Trophoblast cell (in vitro differentiated cells and primary cell): Measurements from ENCODE around the gene CSGALNACT2.
A peak's percentile ranks its signal among the peaks of the same experiment; 100 is the strongest.

ENCODE experiments used
- DNase-seq, 2 donors: peaks; one replicate each; pipeline ENCODE4 v3.0.0-alpha.2; 2016
- H2AFZ ChIP-seq: 2 replicates; pipeline ENCODE4 v1.6.1; 2013; ENCODE audit warnings: low read length, moderate library complexity, mild to moderate bottlenecking; ENCODE audit not compliant: insufficient read depth, poor library complexity
- H2AK5ac ChIP-seq: 2 replicates; pipeline ENCODE4 v1.6.1; 2013; ENCODE audit warnings: mild to moderate bottlenecking, low read length
- H2BK120ac ChIP-seq: 2 replicates; pipeline ENCODE4 v1.6.1; 2013; ENCODE audit warnings: low read length, mild to moderate bottlenecking, moderate library complexity; ENCODE audit not compliant: insufficient read depth, poor library complexity
- H2BK12ac ChIP-seq: 2 replicates; pipeline ENCODE4 v1.6.1; 2013; ENCODE audit warnings: mild to moderate bottlenecking, low read length, moderate library complexity
- H2BK5ac ChIP-seq: 2 replicates; pipeline ENCODE4 v1.6.1; 2013; ENCODE audit warnings: low read length, low read depth, moderate library complexity, mild to moderate bottlenecking; ENCODE audit not compliant: poor library complexity
- H3K14ac ChIP-seq: 2 replicates; pipeline ENCODE4 v1.6.1; 2013; ENCODE audit warnings: mild to moderate bottlenecking, low read length
- H3K18ac ChIP-seq: 2 replicates; pipeline ENCODE4 v1.6.1; 2013; ENCODE audit warnings: mild to moderate bottlenecking, low read length
- H3K23ac ChIP-seq: 2 replicates; pipeline ENCODE4 v1.6.1; 2013; ENCODE audit warnings: low read length
- H3K27ac ChIP-seq: 2 replicates; pipeline ENCODE4 v1.5.1; 2013; ENCODE audit warnings: low read depth, mild to moderate bottlenecking, inconsistent platforms, low read length, moderate library complexity
- H3K27me3 ChIP-seq: 2 replicates; pipeline ENCODE4 v1.6.1; 2013; ENCODE audit warnings: inconsistent platforms, mild to moderate bottlenecking, low read length, moderate library complexity; ENCODE audit not compliant: insufficient read depth
- H3K36me3 ChIP-seq, 2 experiments: 1 replicate in 1 of 2; 2 replicates in 1 of 2; pipeline ENCODE4 v1.6.1; 2013; ENCODE audit warnings: low read length in 2 of 2, mild to moderate bottlenecking in 2 of 2, moderate library complexity in 1 of 2; ENCODE audit not compliant: insufficient read depth in 2 of 2, control insufficient read depth in 1 of 2
- H3K4ac ChIP-seq: 2 replicates; pipeline ENCODE4 v1.6.1; 2013; ENCODE audit warnings: low read depth, mild to moderate bottlenecking, low read length, moderate library complexity
- H3K4me1 ChIP-seq, 2 experiments: 1 replicate in 1 of 2; 2 replicates in 1 of 2; pipeline ENCODE4 v1.6.1; 2013; ENCODE audit warnings: low read length in 2 of 2, mild to moderate bottlenecking in 2 of 2, moderate library complexity in 1 of 2; ENCODE audit not compliant: insufficient read depth in 2 of 2, control insufficient read depth in 1 of 2
- H3K4me2 ChIP-seq: 2 replicates; pipeline ENCODE4 v1.6.1; 2013; ENCODE audit warnings: inconsistent platforms, mild to moderate bottlenecking, low read length, moderate library complexity
- H3K4me3 ChIP-seq: 2 replicates; pipeline ENCODE4 v1.5.1; 2013; ENCODE audit warnings: mild to moderate bottlenecking, low read depth, low read length, inconsistent platforms
- H3K79me1 ChIP-seq: one replicate; pipeline ENCODE4 v1.6.1; 2013; ENCODE audit warnings: low read length
- H3K79me2 ChIP-seq: 2 replicates; pipeline ENCODE4 v1.6.1; 2013; ENCODE audit warnings: low read length, mild to moderate bottlenecking; ENCODE audit not compliant: control insufficient read depth, insufficient read depth, poor library complexity
- H3K9ac ChIP-seq: 2 replicates; pipeline ENCODE4 v1.6.1; 2013; ENCODE audit warnings: mild to moderate bottlenecking, low read length
- H3K9me3 ChIP-seq: 2 replicates; pipeline ENCODE4 v1.6.1; 2013; ENCODE audit warnings: low read depth, mild to moderate bottlenecking, control low read depth, inconsistent platforms, low read length; ENCODE audit not compliant: insufficient read depth
- H4K12ac ChIP-seq: 2 replicates; pipeline ENCODE4 v1.6.1; 2013; ENCODE audit warnings: low read depth, mild to moderate bottlenecking, low read length, moderate library complexity
- H4K8ac ChIP-seq: 2 replicates; pipeline ENCODE4 v1.6.1; 2013; ENCODE audit warnings: low read depth, mild to moderate bottlenecking, low read length, moderate library complexity
- H4K91ac ChIP-seq: one replicate; pipeline ENCODE4 v1.6.1; 2013; ENCODE audit warnings: low read depth, mild to moderate bottlenecking, low read length, moderate library complexity
- WGBS: extraction: QIAGEN DNeasy Blood & Tissue Kit; methylation state at CpG from one replicate; pipeline ENCODE4 v1.1.7; 2013; ENCODE audit warnings: missing lambda C conversion rate; ENCODE audit not compliant: insufficient read length, insufficient coverage; ENCODE audit errors: extremely low coverage; 5-methylcytosine and 5-hydroxymethylcytosine counted together

Gene CSGALNACT2

DNA sequence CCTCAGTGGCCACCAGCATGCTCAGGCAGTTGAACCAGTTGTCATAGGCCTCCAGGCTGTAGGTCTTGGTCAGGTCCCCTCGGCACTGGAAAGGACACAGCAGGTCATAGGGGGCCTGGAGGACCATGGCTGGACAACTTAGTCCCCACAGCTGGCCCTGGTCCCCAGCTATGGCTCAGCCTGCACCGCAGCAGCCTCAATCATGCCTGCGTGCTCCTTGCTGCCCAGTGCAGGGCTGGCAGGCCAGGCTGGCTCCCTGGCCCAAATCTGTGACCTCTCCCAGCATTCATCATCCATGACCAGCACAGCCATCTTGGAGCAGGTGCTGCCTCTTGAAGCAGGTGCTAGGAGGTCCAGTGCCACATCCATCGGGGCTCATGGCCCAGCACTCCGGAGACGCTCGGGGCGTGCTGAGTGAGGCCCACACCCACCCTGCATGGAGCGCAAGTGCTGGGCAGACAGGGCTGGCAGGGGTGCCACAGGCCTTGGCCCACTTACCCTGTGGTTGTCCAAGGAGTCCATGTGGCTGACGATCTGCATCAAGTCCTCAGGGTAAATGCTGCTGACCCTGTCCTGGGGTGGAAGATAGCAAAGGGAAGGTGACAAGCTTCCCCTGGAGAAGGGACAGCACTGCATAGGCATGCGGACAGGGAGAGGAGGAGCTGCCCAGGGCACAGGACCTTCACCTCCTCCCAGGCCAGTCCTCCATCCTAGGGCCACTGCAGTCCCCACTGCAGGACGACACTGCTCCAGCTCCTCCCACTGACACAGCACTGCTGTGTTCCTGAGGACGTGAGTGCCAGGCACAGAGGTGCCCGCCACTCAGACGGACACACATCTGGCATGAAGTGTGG is 61.7 kb downstream of the CSGALNACT2 start:
- H3K4me1 ChIP-seq = peaks cover 8 to 10% of the 10 kb centered on the region in 2 experiments
- no CpG with 5 or more reads among the region's 15 CpGs for WGBS

DNA sequence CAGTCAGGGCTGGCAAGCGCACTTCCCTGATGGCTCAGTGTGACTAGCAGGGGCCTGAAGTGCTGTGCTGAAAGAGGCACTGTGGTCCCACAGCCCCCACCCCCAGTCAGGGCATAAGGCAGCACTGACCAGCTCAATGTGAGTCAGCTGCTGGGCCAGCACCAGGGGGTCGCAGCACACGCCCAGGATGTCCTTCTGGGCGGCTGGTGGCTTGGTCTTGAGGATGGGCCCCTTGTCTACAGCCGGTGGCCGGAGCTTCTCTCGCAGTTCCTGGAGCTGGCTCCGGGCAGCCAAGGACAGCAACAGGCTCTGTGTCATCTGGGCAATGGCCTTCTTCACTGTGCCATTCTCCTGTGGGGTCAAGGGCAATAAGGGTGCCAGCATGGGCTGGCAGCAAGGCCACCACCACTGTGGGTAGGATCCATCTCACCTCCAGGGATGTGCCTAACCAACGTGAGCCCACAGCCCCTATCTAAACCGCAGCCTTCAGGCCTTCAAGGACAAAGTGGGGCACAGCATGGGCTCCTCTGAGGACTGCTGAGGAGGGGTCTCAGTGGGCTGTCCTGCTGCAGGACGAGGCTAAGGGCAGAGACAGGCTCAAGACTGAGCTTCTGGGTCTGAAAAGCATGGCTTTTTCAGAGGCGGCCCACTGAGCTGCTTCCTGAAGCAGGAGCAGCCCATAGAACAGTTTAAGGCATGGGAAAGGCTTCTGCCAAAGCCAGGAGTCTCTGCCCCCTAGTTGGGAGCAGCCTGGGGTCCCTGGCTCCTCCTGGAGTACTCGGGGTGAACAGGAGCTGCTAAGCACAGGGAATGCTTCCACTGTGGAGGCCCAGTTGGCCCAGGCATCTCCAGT is 62.5 kb downstream of the CSGALNACT2 start:
- H2BK5ac ChIP-seq = no peak overlapping the region
- whole genome bisulfite sequencing = no CpG with 5 or more reads among the region's 13 CpGs

More for the DNA sequence above, 61.7 kb downstream of the CSGALNACT2 start:
- Histone ChIP-seq H2BK12ac (no peak overlapping the region), H2BK120ac (no peak overlapping the region), H2BK5ac (no peak overlapping the region), H3K4ac (no peak overlapping the region), H3K14ac (no peak overlapping the region), H4K12ac (no peak overlapping the region), H4K91ac (no peak overlapping the region), H3K27ac (no peak overlapping the region), H3K79me1 (no peaks in the 10 kb centered on the region), H3K9me3 (no peaks in the 10 kb centered on the region), H3K36me3 (no peaks in the 10 kb centered on the region), H2AFZ (no peak overlapping the region), H4K8ac (no peak overlapping the region), H3K27me3 (no peaks in the 10 kb centered on the region), H3K23ac (no peak overlapping the region), H3K4me2 (no peak overlapping the region), H3K18ac (no peak overlapping the region), H2AK5ac (no peak overlapping the region), H3K79me2 (no peaks in the 10 kb centered on the region), H3K9ac (no peak overlapping the region), H3K4me3 (no peak overlapping the region)
- no peak for DNase-seq

DNA sequence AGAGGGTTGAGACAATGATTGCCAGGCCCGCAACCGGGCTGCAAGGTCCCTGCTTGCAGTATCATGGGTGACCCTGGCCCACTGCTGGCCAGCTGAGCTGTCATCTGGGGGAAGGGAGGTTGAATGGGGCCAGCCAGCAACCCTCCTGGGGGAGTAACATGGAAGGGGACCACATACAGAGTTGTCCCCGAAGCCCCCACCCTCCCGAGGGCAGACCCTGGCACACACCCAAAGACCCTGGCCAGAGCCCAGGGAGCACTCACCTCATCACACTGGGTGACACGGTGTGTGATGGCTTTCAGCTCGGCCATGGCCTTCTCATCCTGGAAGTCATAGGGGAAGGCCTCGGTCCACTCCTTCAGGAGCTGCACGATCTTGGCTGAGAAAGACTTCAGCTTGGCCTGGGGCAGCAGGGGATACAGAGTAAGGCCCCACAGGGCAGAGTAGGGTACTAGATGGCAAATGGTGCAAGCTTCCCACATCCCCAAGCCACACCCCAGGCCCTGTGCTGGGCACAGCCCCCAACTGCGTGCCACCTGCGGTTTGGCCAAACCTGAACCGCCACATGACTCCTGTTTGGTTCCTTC is 63.4 kb downstream of the CSGALNACT2 start:
- Histone ChIP-seq H3K4me1 (peaks cover 8 to 10% of the 10 kb centered on the region in 2 experiments), H2AK5ac (no peak overlapping the region), H3K9ac (no peak overlapping the region), H3K23ac (no peak overlapping the region), H2BK12ac (no peak overlapping the region), H3K79me1 (no peaks in the 10 kb centered on the region), H2AFZ (no peak overlapping the region), H3K27me3 (no peaks in the 10 kb centered on the region), H3K4ac (no peak overlapping the region), H3K9me3 (no peaks in the 10 kb centered on the region), H4K12ac (no peak overlapping the region), H3K36me3 (no peaks in the 10 kb centered on the region), H4K8ac (no peak overlapping the region), H3K4me2 (no peak overlapping the region), H3K79me2 (no peaks in the 10 kb centered on the region), H4K91ac (no peak overlapping the region), H2BK120ac (no peak overlapping the region), H3K4me3 (no peak overlapping the region), H3K27ac (no peak overlapping the region), H3K18ac (no peak overlapping the region), H3K14ac (no peak overlapping the region), H2BK5ac (no peak overlapping the region)
- WGBS = no CpG with 5 or more reads among the region's 11 CpGs
- DNase-seq = no peak

More for the DNA sequence above, 62.5 kb downstream of the CSGALNACT2 start:
- no peak overlapping the region for H3K18ac ChIP-seq
- no peak overlapping the region for H3K4ac ChIP-seq
- no peak overlapping the region for H4K91ac ChIP-seq
- H3K36me3 ChIP-seq = no peaks in the 10 kb centered on the region
- H3K4me3 ChIP-seq = no peak overlapping the region
- H3K9ac ChIP-seq = no peak overlapping the region
- no peak overlapping the region for H4K12ac ChIP-seq
- H2BK120ac ChIP-seq = no peak overlapping the region
- no peak overlapping the region for H2AFZ ChIP-seq
- H3K27ac ChIP-seq = no peak overlapping the region
- H4K8ac ChIP-seq = no peak overlapping the region
- H2AK5ac ChIP-seq = no peak overlapping the region
- H3K79me1 ChIP-seq = no peaks in the 10 kb centered on the region
- no peak overlapping the region for H3K14ac ChIP-seq
- no peak overlapping the region for H3K4me2 ChIP-seq
- no peaks in the 10 kb centered on the region for H3K9me3 ChIP-seq
- no peak for DNase-seq
- no peak overlapping the region for H3K23ac ChIP-seq
- H3K27me3 ChIP-seq = no peaks in the 10 kb centered on the region
- H2BK12ac ChIP-seq = no peak overlapping the region
- H3K4me1 ChIP-seq = peaks cover 8 to 10% of the 10 kb centered on the region in 2 experiments
- no peaks in the 10 kb centered on the region for H3K79me2 ChIP-seq

DNA sequence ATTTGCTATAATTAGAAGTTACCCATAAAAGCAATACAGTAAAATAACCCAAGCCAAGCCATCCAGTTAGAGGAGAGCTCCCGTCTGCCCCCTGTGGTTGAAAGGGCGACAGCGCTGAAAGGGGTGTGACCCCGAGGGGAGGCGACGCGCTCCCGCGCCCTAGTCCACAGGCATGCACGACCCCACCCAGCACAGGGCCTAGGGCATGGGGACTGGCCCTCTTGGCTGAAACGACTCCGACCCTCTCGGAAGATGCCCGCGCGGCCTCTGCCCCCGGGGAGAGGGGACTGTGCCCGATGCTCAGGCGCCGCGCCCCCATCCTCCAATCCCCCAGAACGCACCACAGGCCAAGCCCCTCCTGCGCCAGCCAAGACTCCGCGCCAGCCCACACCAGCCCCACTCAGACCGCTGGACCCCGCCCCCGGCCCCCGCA is 64.0 kb downstream of the CSGALNACT2 start:
- WGBS = no CpG with 5 or more reads among the region's 29 CpGs
- no peak overlapping the region for H4K12ac ChIP-seq
- H3K79me1 ChIP-seq = no peaks in the 10 kb centered on the region
- H4K8ac ChIP-seq = no peak overlapping the region
- no peak overlapping the region for H3K9ac ChIP-seq
- H2BK5ac ChIP-seq = no peak overlapping the region
- no peaks in the 10 kb centered on the region for H3K36me3 ChIP-seq
- H3K79me2 ChIP-seq = no peaks in the 10 kb centered on the region
- H3K23ac ChIP-seq = no peak overlapping the region
- H2BK120ac ChIP-seq = no peak overlapping the region
- no peak overlapping the region for H3K4ac ChIP-seq
- peak overlapping the region; percentile 69 for H3K4me2 ChIP-seq
- DNase-seq = peak in 1 of 2 donors; percentile 55
- H3K18ac ChIP-seq = no peak overlapping the region
- no peaks in the 10 kb centered on the region for H3K9me3 ChIP-seq
- H3K27me3 ChIP-seq = no peaks in the 10 kb centered on the region
- no peak overlapping the region for H4K91ac ChIP-seq
- peaks cover 8 to 10% of the 10 kb centered on the region in 2 experiments for H3K4me1 ChIP-seq
- H2BK12ac ChIP-seq = no peak overlapping the region
- H3K27ac ChIP-seq = no peak overlapping the region
- no peak overlapping the region for H2AK5ac ChIP-seq
- peak overlapping the region; percentile 63 for H3K4me3 ChIP-seq
- H3K14ac ChIP-seq = no peak overlapping the region
- peak overlapping the region; percentile 67 for H2AFZ ChIP-seq
